Measurements from ENCODE around the gene CNTNAP2.

GRCh38 chr7:146755585-146755984 lies 639.0 kb downstream of the CNTNAP2 start:
- TF ChIP-seq HDGF (IDR thresholded peaks at IDR 0.05; ENCODE audit: borderline replicate concordance), result no peak
- TF ChIP-seq TARDBP (IDR thresholded peaks at IDR 0.05), result no peak
- TF ChIP-seq ELF4 (IDR thresholded peaks at IDR 0.05), result no peak
- TF ChIP-seq FOXM1 (IDR thresholded peaks at IDR 0.05; ENCODE audit: borderline replicate concordance), result no peak
- no peak for TF ChIP-seq ZNF384 (IDR thresholded peaks at IDR 0.05)
- no peak for TF ChIP-seq FOXK2 (IDR thresholded peaks at IDR 0.05)
- no peak for TF ChIP-seq ARNT (IDR thresholded peaks at IDR 0.05)
- no peak for TF ChIP-seq NFRKB (IDR thresholded peaks at IDR 0.05)
- TF ChIP-seq SP1 (IDR thresholded peaks at IDR 0.05), result no peak
- TF ChIP-seq SUZ12 (IDR thresholded peaks at IDR 0.05), result no peak
- no peak for TF ChIP-seq L3MBTL2 (conservative IDR thresholded peaks at IDR 0.05)
- TF ChIP-seq FOXA1 (IDR thresholded peaks at IDR 0.05), result no peak
